GM18858 (cell line): ENCODE measurements around the gene ARRDC4.
"Not testable (repeated sequence)": the region's sequence is repeated elsewhere in the genome, so short reads cannot be mapped to it uniquely, and the experiment has no call there.

ENCODE experiments used
- ATAC-seq: cut with Tn5 transposase; IDR thresholded peaks from one replicate; pipeline ENCODE4 v1.9.1; 2021; ENCODE audit not compliant: unreplicated experiment

The ARRDC4 gene

DNA sequence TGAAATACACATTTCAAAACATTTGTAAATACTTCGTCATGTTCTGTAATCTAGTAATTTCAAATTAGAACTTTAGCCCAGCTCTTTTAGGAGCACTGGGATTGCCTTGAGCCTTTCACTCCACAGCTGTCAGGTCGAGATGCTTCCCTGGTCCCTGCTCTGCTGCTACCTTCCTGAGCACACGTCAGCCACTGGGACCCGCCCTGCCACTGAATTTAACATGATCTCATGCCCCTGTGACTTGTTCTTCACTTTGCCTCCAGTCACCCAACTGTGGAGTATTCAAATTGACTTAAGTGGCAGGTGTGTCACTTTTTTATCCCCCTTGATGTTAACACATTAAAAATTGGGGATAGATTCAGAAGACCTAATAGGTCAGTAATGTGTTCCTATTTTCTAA is 3.3 kb downstream of the ARRDC4 start:
- no peak for ATAC-seq

DNA sequence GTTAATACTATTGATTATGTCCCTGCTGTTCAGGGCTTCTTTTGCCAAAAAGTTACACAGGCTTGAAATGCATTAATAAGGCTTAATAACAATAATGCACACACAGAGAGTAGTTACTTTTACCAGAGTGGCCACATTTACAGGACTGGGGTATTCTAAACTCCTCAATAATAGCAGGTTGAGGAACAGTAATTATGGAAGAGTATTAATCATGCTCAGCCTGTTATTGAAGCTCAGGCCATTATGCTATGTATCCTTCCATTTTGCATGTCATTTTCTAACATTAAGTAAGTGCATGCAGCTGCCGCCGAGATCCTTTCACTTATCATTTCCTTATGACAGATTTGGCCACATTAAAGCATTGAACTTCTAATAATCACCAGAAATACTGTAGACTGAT is 5.7 kb downstream of the ARRDC4 start:
- ATAC-seq, result no peak

- no peak for ATAC-seq
These were observed 6.6 kb downstream of the ARRDC4 start for GRCh38 chr15:97966924-97967620.

- ATAC-seq, result no peak
These were observed 7.4 kb downstream of the ARRDC4 start for GRCh38 chr15:97967881-97968280.

- ATAC-seq, result no peak
These were observed 7.9 kb downstream of the ARRDC4 start for GRCh38 chr15:97968380-97968779.

- ATAC-seq, result no peak
These were observed 11.9 kb downstream of the ARRDC4 start for GRCh38 chr15:97972366-97972765.

- no peak for ATAC-seq
These were observed 15.6 kb downstream of the ARRDC4 start for GRCh38 chr15:97976129-97976528.

- no peak for ATAC-seq
These were observed 16.4 kb downstream of the ARRDC4 start for GRCh38 chr15:97976766-97977503.

- ATAC-seq, result no peak
These were observed 17.2 kb downstream of the ARRDC4 start for GRCh38 chr15:97977734-97978133.

GRCh38 chr15:97978401-97979139 is 18.1 kb downstream of the ARRDC4 start:
- no peak for ATAC-seq

DNA sequence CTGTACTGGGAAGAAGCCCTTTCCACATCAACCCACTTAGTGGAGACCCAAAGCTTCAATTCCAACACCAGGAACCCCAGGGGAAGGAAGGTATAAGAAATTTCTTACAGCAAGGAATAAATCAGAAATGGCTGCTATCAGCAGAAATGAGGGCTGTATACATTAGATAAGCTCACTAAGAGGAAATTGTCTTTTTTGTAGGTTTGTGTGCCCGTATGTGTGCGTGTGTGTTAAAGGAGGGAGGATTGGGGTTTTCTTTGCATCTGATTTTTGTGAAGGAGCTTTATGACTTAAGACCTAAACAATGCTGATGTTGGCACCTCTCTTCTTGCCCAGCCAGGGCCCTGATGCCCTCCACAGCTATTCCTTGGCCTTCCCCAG is 18.6 kb downstream of the ARRDC4 start:
- no peak for ATAC-seq

DNA sequence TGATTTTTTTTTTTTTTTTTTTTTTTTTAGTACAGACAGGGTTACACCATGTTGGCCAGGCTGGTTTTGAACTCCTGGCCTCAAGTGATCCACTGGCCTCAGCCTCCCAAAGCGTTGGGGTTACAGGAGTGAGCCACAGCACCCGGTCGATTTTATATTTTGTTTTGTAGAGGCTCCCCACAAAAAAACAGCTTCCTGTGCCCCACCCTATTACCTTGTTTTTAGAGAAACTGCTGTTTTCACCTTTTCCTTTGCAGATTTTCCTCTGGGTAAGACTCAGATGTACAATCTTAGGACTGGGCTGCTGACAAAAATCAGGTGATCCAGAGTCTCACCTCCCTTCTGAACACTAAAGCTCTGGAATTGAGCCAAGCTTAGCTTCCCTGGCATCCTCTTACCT is 20.6 kb downstream of the ARRDC4 start:
- ATAC-seq, result no peak

GRCh38 chr15:97981758-97982157 is 21.3 kb downstream of the ARRDC4 start:
- no peak for ATAC-seq

DNA sequence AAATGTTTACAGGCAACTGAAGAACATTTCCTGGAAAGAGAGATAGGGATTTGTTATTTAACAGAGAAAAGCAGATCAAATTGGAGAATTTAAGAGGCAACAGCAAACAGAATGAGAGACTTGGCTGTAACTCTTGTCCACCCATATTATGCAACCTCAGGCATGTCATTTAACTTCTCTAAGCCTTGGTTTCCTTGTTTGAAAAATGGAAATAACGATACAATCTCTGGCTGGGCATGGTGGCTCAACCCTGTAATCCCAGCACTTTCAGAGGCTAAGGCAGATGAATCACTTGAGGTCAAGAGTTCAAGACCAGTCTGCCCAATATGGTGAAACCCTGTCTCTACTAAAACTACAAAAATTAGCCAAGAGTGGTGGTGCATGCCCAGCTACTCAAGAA is 23.7 kb downstream of the ARRDC4 start:
- ATAC-seq, result no peak

- ATAC-seq, result not testable (repeated sequence)
These were observed 25.5 kb downstream of the ARRDC4 start for GRCh38 chr15:97985979-97986378.

- no peak for ATAC-seq
These were observed 26.3 kb downstream of the ARRDC4 start for GRCh38 chr15:97986781-97987180.

DNA sequence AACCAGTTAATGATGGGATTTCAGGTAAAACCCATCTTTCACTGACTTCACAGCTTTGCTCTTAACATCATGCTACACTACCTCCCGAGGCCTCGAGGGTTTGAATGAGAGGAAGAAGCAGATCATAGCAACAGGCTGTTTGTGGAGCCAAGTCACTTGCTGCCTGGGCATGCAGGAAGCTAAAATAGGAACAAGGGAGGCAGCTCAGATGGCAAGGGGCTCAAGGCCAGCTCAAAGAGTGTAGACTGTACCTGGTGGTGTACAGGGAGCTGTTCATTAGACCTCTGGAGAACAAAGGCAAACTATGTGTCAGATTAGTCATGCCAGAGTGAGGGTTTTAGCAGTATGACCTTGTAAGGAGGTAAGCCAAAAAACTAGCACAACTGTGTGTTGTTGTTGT is 28.8 kb downstream of the ARRDC4 start:
- no peak for ATAC-seq

DNA sequence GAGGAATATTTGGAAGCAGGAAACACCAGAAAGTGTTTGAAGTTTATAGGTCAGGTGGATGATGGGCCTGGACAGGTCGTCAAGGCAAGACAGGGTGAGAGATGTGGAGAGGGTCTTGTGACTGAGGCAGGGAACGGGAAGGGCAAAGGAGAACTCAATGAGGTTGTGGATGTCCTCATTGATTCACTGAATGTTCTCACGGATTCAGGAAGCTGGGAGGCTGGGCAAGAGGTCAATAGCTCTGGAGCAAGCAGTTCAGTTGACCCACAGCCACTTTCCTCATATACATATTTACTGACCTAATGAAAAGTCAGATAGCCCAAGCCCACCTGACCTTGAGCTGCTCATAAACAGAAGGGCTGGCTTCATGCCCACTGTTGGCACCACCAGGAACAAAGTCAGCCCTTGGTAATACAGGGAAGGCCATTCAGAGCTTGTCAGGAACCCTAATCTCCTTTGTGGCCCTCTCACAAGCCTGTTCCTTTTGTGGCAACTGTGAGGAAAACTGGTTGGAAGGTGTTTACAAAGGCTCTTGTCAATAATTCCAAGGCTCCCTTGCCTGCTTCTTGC is 31.6 kb downstream of the ARRDC4 start:
- no peak for ATAC-seq

GRCh38 chr15:97992823-97993222 is 32.3 kb downstream of the ARRDC4 start:
- ATAC-seq, result no peak

GRCh38 chr15:97993310-97993738 is 32.8 kb downstream of the ARRDC4 start:
- ATAC-seq, result no peak

DNA sequence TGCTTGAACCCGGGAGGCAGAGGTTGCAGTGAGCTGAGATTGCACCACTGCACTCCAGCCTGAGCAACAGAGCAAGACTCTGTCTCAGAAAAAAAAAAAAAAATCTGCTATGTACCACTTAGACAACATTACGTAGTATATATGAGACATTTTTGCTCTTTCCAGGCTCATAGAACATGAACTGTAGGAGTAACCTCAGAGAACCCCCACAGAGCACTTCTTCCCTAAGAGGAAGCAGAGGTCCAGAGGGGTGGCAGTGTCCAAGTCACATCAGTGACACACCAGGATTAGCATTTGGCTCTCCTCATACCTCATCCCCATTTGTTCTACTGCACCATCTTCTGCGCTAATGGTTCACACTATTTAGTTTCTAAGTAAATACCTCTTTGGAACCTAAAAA is 33.7 kb downstream of the ARRDC4 start:
- ATAC-seq, result no peak

DNA sequence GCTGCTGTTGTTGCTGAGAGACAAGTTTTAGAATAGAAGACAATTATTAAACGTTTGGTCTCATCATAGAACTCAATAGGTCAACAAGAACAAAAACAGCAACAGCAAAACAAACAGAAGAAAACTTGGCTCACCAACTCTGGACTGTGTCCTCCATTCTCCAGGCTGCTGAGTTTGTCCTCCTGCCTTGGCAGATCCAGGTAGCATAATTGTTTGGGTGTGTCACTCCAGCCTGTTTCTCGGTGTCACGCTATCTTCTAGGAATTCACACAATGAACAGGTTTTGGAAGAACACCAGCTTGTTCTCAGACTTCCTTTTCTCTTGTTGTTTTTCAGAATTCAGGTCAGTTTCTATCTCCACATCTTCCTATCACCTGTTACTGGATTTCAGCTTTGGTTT is 34.7 kb downstream of the ARRDC4 start:
- no peak for ATAC-seq
